Measurements from ENCODE around the gene PLXDC2. TPM values are rescaled to one million over a fixed set of nuclear protein-coding genes. Genes with fewer than 3 reads are reported as not detected.

The PLXDC2 gene
- total and polyA plus RNA-seq, 2 experiments from 2014 or later, result 13.5 to 19.4 TPM

GRCh38 chr10:19952224-19953010, 136.2 kb downstream of the PLXDC2 start:
- H2AFZ ChIP-seq, result no peak overlapping the region
- no peaks in the 10 kb centered on the region for H3K36me3 ChIP-seq (ENCODE audit: insufficient read depth)
- H4K20me1 ChIP-seq (replicated peaks; ENCODE audit: insufficient read depth), result no peaks in the 10 kb centered on the region
- H3K27me3 Mint-ChIP-seq (ENCODE audit: insufficient read depth, low read depth, poor library complexity), result no peaks in the 10 kb centered on the region
- no peaks in the 10 kb centered on the region for H3K4me1 ChIP-seq (ENCODE audit: insufficient read depth)
- H3K4me1 Mint-ChIP-seq, result peaks cover 4% of the 10 kb centered on the region; the same call in 2 of the 3 replicates
- H3K9me2 ChIP-seq (ENCODE audit: insufficient read depth), result no peaks in the 10 kb centered on the region
- no peak overlapping the region for H3K4me2 ChIP-seq
- peaks cover 10% of the 10 kb centered on the region; the same call in 2 of the 3 replicates for H3K36me3 Mint-ChIP-seq (ENCODE audit: low read depth)
- DNase-seq (ENCODE audit: low spot score), result no peak
- no peak for TF ChIP-seq JUNB (IDR thresholded peaks at IDR 0.05; ENCODE audit: unreplicated experiment)
- H3K27me3 ChIP-seq (ENCODE audit: insufficient read depth), result no peaks in the 10 kb centered on the region
- peaks cover 22% of the 10 kb centered on the region; the same call in 1 of the 2 replicates for H3K79me2 ChIP-seq (replicated peaks; ENCODE audit: insufficient read depth)
- no peaks in the 10 kb centered on the region for H3F3A ChIP-seq (replicated peaks; ENCODE audit: low read depth)
- no peak overlapping the region for H3K4me3 Mint-ChIP-seq
- no peak overlapping the region for H3K27ac Mint-ChIP-seq
- no peaks in the 10 kb centered on the region for H3K9me3 Mint-ChIP-seq
- H3K4me3 ChIP-seq, result no peak overlapping the region
- 0 out of 2 replicates have a peak overlapping the region, but pooled peaks have one; percentile 48 for H3K27ac ChIP-seq (ENCODE audit: low read depth)
- no peak for ATAC-seq

DNA sequence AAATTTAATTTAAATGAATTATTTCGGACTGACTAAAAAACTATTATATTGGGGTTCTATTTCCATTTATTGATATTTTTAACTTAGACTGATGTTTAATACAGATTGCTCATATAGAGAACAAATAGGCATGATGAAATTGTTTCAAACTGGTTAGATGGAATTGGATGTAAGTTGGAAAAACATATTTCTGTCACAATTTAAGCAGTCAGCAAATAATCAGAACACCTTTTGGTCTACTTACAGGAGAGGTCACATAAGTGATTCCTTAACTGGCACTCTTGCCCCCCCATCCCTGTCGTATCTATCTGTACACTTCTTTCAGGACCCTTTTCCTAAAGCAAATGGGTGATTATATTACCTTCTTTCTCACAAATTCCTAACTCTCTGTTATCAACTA, 138.4 kb downstream of the PLXDC2 start:
- Histone ChIP-seq H3K79me2 (replicated peaks; ENCODE audit: insufficient read depth) (peaks cover 15% of the 10 kb centered on the region), H3K4me1 (ENCODE audit: insufficient read depth) (no peaks in the 10 kb centered on the region; the same call in 1 of the 2 replicates), H3K27ac (ENCODE audit: low read depth) (no peak overlapping the region), H4K20me1 (replicated peaks; ENCODE audit: insufficient read depth) (no peaks in the 10 kb centered on the region), H3F3A (replicated peaks; ENCODE audit: low read depth) (no peaks in the 10 kb centered on the region), H3K27me3 (ENCODE audit: insufficient read depth) (no peaks in the 10 kb centered on the region), H3K9me2 (ENCODE audit: insufficient read depth) (no peaks in the 10 kb centered on the region), H2AFZ (no peak overlapping the region), H3K4me2 (no peak overlapping the region), H3K36me3 (ENCODE audit: insufficient read depth) (no peaks in the 10 kb centered on the region), H3K4me3 (no peak overlapping the region)
- DNase-seq (ENCODE audit: low spot score), result no peak
- peaks cover 10% of the 10 kb centered on the region; the same call in 2 of the 3 replicates for H3K36me3 Mint-ChIP-seq (ENCODE audit: low read depth)
- H3K4me3 Mint-ChIP-seq, result no peak overlapping the region
- H3K27ac Mint-ChIP-seq, result no peak overlapping the region
- no peaks in the 10 kb centered on the region for H3K27me3 Mint-ChIP-seq (ENCODE audit: insufficient read depth, low read depth, poor library complexity)
- TF ChIP-seq, protein P1, sequence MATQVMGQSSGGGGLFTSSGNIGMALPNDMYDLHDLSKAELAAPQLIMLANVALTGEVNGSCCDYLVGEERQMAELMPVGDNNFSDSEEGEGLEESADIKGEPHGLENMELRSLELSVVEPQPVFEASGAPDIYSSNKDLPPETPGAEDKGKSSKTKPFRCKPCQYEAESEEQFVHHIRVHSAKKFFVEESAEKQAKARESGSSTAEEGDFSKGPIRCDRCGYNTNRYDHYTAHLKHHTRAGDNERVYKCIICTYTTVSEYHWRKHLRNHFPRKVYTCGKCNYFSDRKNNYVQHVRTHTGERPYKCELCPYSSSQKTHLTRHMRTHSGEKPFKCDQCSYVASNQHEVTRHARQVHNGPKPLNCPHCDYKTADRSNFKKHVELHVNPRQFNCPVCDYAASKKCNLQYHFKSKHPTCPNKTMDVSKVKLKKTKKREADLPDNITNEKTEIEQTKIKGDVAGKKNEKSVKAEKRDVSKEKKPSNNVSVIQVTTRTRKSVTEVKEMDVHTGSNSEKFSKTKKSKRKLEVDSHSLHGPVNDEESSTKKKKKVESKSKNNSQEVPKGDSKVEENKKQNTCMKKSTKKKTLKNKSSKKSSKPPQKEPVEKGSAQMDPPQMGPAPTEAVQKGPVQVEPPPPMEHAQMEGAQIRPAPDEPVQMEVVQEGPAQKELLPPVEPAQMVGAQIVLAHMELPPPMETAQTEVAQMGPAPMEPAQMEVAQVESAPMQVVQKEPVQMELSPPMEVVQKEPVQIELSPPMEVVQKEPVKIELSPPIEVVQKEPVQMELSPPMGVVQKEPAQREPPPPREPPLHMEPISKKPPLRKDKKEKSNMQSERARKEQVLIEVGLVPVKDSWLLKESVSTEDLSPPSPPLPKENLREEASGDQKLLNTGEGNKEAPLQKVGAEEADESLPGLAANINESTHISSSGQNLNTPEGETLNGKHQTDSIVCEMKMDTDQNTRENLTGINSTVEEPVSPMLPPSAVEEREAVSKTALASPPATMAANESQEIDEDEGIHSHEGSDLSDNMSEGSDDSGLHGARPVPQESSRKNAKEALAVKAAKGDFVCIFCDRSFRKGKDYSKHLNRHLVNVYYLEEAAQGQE (IDR thresholded peaks at IDR 0.05; ENCODE audit: unreplicated experiment), result no peak
- TF ChIP-seq NANOG (IDR thresholded peaks at IDR 0.05; ENCODE audit: borderline replicate concordance) (no peak), EZH2phosphoT487 (IDR thresholded peaks at IDR 0.05; ENCODE audit: unreplicated experiment) (no peak), STAT1 (IDR thresholded peaks at IDR 0.05; ENCODE audit: unreplicated experiment) (no peak), CREB1 (CRISPR knock-in tag; IDR thresholded peaks at IDR 0.05; ENCODE audit: low read depth) (no peak), ETS1 (IDR thresholded peaks at IDR 0.05) (no peak), JUNB (IDR thresholded peaks at IDR 0.05; ENCODE audit: unreplicated experiment) (no peak), POLR2AphosphoS5 (IDR thresholded peaks at IDR 0.05; ENCODE audit: low read depth) (no peak), ZNF114 (CRISPR knock-in tag; IDR thresholded peaks at IDR 0.05) (no peak), EZH2 (IDR thresholded peaks at IDR 0.05; ENCODE audit: low read depth, unreplicated experiment) (no peak)
- TF ChIP-seq, protein P2, sequence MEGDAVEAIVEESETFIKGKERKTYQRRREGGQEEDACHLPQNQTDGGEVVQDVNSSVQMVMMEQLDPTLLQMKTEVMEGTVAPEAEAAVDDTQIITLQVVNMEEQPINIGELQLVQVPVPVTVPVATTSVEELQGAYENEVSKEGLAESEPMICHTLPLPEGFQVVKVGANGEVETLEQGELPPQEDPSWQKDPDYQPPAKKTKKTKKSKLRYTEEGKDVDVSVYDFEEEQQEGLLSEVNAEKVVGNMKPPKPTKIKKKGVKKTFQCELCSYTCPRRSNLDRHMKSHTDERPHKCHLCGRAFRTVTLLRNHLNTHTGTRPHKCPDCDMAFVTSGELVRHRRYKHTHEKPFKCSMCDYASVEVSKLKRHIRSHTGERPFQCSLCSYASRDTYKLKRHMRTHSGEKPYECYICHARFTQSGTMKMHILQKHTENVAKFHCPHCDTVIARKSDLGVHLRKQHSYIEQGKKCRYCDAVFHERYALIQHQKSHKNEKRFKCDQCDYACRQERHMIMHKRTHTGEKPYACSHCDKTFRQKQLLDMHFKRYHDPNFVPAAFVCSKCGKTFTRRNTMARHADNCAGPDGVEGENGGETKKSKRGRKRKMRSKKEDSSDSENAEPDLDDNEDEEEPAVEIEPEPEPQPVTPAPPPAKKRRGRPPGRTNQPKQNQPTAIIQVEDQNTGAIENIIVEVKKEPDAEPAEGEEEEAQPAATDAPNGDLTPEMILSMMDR (conservative IDR thresholded peaks at IDR 0.05; ENCODE audit: low read depth in 2 of 2), result no peak
- H3K9me3 Mint-ChIP-seq, result no peaks in the 10 kb centered on the region
- no peak for ATAC-seq
- peaks cover 16% of the 10 kb centered on the region; the same call in 2 of the 3 replicates for H3K4me1 Mint-ChIP-seq
